Ramos (cell line): ENCODE measurements around the gene GPSM1.

Source experiments
- in situ Hi-C: fragments of 300-500 bp; cut with MboI; formaldehyde crosslinking; loops from one replicate; pipeline ENCODE4 v1.14.3; 2022; ENCODE audit warnings: low sequenced_read_pairs; ENCODE audit not compliant: unreplicated experiment

GPSM1 gene

DNA sequence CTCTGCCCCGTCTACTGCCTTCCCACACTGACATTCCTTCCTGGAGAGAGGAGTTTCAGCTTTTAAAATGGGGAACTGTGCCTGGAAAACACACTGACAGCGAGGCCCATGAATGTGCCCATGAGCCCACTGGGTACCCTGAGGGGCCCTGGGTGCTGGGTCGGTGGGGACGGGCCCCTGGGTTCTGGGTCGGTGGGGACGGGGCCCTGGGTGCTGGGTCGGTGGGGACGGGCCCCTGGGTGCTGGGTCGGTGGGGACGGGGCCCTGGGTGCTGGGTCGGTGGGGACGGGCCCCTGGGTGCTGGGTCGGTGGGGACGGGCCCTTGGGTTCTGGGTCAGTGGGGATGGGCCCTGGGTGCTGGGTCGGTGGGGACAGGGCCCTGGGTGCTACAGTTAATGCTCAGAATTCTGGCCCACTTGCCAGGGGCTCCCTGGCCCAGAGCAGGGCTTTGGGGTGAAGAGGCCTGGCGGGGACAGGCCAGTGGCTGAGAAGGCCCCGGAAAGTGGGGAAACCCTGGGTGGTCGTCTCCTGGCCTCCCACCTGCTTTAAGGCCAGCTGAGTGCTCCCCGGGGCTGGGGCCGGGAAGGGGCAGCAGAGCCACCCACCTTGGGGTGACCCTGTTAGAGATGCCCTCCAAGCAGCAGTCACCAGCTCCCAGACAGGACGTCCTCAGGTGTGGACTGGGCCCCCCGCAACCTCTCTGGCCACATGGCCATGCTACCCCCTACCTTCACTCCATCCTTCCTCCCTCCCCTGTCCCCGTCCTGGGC, 2.5 kb downstream of the GPSM1 start:
- in situ Hi-C loops = no loop called here

DNA sequence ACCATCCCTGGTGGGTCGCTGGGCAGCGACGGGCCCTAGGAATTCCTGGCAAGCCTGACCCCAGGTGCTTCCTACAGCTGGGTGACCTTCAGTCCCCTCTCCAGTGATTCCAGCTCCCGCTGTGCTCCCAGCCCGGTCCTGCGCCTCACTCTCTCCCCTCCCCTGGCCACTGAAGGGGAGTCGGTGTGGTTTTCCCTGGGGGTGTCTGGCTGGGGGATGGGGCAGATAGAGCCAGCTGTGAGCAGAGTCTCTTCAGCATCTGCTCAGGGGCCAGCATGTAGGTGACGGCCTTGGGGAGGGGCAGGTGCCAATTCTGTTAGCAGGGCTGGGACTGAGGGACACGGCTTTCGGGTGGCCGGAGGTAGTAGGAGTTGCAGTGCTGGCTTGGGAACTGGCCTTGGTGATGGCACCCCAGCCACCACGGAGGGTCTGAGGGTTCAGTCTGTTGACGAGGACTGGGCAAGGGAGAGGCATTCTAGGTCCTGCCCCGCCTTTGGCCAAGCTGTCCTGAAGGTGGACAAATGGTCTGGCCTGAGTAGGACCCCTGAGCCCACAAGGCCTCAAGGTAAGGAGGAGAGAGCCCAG, 3.2 kb downstream of the GPSM1 start:
- in situ Hi-C loops = no loop called here

DNA sequence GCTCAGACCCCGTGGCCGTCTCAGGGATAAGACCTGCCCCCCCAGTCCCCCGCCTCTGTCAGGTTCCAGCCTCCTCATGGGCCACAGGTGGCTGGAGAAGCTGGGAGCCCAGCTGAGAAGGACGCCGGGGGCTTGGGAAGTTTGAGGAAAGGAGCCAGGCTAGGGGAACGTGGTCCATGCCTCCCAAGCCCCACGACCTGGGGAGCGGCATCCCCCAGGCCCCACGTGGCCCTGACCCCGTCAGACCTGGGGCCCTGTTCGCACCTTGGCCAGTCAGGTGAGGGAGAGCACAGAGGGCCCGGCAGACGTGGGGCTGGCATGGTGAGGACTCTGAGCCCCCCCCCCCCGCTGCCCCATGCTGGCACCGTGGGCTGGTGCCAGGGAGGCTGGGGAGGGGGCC, 3.7 kb downstream of the GPSM1 start:
- in situ Hi-C loops = no loop called here

DNA sequence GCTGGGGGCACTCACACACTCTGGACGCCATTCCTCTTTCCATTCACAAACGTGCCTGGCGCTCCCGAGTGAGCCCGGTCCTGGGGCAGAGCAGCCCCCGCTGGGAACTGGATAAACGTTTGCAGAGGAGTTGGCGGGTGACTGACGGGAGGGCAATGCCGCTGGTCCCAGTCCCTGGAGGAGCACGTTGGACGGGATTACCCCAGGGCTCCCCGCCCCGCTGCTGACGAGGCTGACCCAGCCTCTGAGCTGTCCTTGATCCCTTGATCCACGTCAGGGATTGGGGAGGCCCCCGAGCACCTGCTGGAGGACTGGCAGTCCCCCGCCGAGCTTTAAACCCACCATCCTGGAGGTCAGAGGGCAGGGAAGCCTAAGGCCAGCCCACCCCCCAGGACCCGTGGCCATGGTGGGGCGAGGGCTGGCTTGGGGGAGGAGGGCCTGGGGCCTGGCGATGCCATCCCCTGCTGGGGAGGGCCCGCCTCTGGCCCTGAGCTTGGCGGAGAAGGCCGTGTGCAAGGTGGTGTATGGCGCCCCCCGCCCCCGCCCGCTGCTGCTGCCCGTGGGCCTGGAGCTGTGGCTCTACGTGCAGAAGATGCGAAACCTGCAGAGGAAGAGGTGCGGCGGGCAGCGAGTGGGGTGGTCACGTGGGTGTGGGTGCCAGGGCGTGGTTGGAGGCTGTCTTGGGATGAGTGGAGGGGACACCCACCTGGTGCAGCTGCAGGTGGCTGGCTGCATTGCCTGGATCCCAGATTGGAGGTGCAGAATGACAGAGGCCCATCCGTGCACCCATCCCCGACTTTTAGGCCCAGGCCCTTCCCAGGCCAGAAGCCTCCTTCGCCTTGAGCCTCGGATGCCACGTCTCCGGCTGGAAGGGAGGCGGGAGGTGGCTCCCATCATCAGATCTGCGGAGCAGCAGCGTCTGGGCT, 4.5 kb downstream of the GPSM1 start:
- in situ Hi-C loops = no loop called here

DNA sequence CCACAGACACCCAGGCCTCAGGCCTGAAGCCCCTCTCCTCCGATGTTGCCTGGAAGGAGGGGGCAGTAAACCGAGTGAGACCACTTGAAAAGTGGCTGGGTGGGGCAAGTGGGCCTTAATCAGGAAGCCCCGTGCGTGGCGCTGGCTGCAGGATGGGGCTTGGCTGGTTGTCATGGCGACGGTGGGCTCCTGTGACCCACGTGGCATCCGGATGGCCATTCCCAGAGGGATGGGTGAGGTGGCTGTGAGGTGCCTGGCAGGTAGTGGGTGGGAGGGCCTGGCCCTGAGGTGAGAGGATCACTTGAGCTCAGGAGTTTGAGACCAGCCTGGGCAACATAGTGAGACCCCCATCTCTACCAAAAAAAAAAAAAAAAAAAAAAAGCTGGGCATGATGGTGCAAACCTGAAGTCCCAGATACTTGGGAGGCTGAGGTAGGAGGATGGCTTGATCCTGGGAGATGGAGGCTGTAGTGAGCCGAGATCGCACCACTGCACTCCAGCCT, 5.2 kb downstream of the GPSM1 start:
- in situ Hi-C loops = no loop called here

DNA sequence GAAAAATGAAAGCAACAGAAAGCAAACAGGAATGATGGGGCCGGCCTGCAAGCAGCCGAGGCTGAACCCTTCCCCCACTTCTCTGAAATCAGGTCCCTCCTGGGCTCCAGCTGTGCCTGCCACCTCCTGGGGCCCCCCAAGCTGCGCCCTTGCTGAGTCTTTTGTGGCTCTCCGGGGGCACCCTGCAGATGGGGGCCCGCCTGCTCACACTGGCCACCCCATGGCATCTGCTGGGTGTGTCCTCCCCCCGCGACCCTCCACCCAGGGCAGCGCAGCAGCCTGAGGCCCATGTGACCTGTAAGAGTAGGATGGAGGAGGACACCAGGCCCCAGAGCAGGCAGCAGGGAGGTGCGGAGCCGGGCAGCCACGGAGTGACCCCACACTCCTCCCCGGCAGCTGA, 5.7 kb downstream of the GPSM1 start:
- in situ Hi-C loops = no loop called here

DNA sequence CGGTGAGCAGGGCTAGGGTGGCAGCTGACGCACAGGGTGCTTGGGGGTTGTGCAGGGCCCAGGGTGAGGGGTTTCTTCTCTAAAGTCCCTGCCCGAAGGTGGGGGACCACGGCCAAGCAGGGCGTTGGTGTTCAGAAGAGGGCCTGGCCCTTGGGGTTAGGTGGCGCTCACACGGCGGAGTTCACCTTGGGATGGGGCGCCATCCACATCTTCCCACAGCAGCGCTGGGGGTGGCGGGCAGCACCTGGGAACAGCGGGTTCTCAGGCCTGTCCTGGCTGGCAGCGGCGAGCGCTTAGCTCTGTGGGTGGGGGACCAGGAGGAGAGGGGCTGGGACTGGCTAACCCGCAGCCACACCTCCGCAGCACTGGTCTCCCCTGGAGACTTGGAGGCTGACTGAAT, 6.1 kb downstream of the GPSM1 start:
- in situ Hi-C loops = no loop called here

DNA sequence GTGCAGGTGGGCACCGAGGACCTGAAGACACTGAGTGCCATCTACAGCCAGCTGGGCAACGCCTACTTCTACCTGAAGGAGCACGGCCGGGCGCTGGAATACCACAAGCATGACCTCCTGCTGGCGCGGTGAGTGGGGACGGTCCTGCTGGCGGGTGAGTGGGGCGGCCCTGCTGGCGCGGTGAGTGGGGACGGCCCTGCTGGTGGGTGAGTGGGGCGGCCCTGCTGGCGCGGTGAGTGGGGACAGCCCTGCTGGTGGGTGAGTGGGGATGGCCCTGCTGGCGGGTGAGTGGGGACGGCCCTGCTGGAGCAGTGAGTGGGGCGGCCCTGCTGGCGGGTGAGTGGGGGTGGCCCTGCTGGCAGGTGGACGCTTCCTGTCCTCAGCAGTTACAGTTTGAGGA, 7.2 kb downstream of the GPSM1 start:
- in situ Hi-C loops = no loop called here

DNA sequence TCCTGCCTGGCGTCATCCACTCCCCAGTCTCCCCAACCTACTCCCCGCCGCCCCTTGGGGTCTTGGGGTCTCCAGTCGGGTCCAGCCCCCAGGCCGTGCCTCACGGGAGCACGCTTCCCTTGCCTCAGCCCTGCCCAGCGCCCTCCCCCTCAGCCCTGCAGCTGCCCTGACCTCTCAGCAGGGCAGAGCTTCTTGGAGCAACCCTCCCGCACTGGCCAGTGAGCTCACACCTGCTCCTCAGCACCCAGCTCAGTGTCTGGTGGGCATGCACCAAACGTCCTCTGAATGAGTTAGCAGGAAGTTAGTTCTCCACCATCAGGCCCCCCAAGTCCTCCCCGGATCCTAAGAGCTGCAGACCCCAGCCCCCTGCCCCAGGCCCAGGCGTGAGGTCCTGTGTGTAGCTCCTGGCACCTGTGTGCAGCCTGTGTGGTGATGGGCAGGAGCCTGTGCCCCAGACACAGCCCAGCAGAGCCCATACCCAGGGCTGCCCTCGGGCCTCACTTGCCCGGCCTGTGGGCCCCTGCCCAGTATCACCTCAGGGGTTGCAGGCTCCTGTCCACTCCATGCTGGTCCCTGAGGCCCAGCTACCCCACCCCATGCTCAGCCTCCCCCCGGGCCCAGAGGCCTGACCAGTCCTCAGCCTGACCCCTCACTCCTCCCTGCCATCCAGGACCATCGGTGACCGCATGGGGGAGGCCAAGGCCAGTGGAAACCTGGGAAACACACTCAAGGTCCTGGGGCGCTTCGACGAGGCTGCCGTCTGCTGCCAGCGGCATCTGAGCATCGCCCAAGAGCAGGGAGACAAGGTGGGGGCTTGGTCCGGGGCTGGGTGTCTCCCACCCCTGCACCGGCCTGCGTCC, 8.2 kb downstream of the GPSM1 start:
- in situ Hi-C loops = loop anchor here (5.0 kb wide), 1 partner anchor 307 kb away; no protein-coding TSS in a partner anchor

DNA sequence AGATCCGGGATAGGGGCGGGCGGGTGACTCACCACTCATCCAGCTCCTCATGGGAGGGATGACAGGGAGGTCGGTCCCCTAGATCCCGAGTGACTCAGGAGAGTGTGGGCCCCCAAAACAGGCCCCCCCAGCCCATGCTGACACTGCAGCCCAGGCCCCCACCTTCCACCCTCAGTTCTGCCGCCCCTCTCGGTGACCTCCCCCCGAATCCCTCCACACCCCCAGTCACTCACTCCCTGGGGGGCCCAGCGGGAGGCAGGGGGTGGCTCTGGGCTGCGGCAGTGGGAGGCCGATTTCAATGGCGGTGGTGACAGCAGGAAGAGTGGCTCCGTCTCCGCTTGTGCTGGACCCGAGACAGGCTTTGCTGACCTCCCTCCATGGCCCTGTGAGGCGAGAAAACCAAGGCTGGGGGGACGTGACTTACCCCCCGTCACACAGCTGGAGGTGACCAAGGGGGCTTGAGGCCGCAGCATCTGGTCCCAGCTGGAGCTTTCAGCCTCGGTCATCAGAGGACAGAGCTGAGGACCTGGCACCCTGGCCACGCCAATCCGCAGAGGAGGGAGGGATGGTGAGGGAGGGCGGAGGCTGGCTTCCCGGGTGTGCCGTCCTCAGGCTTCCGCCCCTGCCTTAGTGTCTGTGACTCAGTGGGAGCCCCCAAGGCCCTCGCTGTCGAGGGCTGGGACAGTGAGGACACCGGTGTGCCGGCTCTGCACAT, 9.0 kb downstream of the GPSM1 start:
- in situ Hi-C loops = loop anchor here (5.0 kb wide), 1 partner anchor 306 kb away; no protein-coding TSS in a partner anchor

DNA sequence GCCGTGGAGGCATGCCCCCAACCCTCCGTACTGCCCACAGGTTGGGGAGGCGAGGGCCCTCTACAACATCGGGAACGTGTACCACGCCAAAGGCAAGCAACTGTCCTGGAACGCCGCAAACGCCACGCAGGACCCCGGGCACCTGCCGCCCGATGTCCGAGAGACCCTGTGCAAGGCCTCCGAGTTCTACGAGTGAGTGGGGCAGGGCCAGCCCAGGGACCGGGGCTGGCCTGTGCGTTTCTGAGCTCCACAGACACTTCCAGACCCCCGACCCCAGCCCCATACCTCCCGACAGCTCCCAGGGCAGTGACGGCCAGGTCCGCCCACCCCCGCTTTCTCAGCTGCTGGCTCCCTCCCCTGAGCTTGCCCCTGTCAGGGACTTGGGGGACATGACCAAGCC, 9.5 kb downstream of the GPSM1 start:
- in situ Hi-C loops = loop anchor here (5.0 kb wide), 1 partner anchor 305 kb away; no protein-coding TSS in a partner anchor

DNA sequence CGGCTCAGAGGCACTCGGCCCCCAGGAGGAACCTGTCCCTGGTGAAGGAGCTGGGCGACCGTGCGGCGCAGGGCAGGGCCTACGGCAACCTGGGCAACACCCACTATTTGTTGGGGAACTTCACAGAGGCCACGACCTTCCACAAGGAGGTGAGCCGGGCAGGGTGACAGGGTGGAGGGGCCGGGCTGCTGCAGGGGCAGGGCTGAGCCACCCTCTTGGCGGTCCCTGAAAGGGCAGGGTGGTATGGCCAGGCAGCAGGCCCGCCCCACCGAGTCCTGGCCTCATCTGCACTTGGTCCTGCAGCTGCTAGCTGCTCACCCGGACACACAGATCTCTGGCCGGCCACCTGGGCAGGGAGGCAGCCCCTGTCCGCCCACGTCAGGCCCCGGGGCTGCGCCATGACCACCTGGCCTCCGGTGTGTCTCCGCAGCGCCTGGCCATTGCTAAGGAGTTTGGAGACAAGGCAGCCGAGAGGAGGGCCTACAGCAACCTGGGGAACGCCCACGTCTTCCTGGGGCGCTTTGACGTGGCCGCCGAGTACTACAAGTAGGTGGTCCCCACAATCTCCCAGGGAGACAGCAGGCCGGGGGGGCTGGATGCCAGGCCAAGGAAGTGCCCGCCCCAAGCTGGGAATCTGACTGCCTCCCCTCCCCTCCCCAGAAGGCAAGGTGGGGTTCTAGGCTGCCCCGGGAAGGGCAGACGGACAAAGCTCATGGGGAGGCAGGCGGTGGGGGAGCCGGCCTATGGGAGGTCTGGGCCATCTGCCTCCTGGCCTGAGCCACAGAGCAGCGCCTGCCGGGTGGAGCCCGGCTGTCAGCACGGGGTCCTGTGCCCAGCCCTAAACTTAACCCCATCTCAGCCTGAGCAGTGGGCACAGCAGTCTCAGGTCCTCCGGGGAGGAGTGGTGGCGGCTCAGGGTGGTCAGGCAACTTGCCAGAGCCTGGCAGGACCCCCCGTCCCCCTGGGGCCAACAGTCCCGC, 10.4 kb downstream of the GPSM1 start:
- in situ Hi-C loops = loop anchor here (5.0 kb wide), 1 partner anchor 305 kb away; no protein-coding TSS in a partner anchor

DNA sequence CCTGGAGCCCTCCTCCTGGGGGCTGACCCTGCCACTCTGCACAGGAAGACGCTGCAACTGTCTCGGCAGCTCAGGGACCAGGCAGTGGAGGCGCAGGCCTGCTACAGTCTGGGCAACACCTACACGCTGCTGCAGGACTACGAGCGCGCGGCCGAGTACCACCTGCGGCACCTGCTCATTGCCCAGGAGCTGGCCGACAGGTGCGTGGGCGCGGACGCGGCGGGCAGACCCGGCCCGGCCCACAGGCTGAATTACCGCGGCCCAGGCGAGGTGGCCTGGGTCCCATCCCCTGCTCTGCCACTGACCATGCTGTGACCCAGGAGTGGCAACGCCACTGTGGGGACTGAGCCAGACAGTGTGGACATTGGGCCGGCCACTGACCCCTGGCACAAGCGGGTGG, 11.2 kb downstream of the GPSM1 start:
- in situ Hi-C loops = loop anchor here (5.0 kb wide), 1 partner anchor 304 kb away; no protein-coding TSS in a partner anchor

DNA sequence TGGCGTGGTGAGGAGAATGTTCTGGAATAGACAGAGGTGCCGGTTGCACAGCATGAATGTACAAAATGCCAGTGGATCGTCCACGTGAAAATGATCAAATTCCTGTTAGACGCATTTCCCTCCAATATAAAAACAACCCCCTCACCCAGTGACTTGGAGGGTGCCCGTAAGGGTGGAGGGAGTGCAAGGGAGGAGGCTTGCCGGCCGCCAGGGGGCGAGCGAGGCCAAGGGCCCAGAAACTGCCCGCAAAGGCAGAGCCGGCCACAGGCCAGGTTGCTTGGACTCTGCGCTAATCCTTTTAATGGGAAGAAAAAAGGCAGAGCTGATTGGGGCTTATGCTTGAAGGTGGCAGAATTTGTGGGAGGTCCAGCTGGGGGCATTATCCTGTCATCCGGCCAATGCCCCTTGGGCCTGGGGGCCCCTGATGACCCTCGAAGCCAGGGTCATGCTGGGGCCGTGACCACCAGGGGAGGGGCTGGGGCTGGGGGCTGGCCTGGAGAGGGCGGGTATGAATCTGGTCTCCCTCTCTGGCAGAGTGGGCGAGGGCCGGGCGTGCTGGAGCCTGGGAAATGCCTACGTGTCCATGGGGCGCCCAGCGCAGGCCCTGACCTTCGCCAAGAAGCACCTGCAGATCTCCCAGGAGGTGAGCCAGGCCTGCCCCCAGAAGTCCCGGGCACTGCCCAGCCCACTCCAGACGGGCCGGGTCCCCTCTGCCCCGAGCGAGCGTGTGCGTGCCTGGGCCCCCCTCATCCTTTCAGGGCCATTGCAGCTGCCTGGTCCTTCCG, 12.0 kb downstream of the GPSM1 start:
- in situ Hi-C loops = loop anchor here (5.0 kb wide), 1 partner anchor 303 kb away; no protein-coding TSS in a partner anchor

DNA sequence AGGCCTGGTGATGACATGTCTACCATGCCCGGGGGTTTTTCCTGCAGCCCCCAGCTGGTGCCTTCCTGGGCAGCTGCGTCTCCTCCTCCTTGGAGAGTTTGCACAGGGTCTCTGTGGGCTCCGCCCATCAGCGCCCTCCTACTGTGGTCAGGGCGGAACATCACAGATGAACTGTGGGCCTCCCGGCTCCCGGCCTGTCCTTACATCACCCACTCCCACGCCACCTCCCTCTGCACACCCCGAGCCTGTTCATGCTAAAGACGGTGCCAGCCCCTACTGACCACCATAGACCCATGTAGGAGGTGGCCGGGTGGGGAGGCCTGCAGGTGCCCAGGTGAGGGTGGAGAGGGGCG, 12.6 kb downstream of the GPSM1 start:
- in situ Hi-C loops = loop anchor here (5.0 kb wide), 1 partner anchor 302 kb away; no protein-coding TSS in a partner anchor

DNA sequence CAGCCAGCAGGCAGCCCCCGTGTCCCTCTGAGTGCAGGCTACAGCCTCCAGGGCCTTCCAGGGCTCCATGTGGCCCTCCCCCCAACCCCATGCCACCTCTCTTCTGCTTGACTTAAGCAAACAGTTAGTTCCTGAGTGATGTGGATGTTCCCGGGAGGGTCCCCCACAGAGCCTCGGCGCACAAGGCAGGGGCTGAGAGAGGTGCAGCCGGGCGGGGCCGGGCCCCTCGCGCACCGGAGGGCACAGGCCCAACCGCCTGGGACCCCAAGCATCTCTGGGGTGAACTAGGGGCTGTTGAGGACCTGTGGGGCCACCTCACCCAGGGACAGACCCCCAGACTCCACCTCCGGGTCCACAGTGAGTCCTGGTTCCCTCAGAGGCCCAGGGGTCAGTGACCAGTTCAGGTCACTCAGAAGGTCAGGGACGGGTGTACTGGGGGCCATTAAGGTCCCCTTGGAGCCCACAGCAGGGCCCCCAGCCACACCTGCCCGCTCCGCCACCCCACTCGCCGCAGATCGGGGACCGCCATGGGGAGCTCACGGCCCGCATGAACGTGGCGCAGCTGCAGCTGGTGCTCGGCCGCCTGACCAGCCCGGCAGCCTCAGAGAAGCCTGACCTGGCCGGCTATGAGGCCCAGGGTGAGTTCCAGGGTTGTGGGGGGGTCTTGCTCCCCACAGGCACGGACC, 13.2 kb downstream of the GPSM1 start:
- in situ Hi-C loops = no loop called here
